HFFc6 (cell line): ENCODE measurements around the gene KRTAP5-3. TPM values are rescaled to one million over a fixed set of nuclear protein-coding genes. Genes with fewer than 3 reads are reported as not detected.
"Not testable (repeated sequence)": the region's sequence is repeated elsewhere in the genome, so short reads cannot be mapped to it uniquely, and the experiment has no call there.

Source experiments
- DNase-seq: peaks from one replicate; pipeline ENCODE4 v3.0.0-alpha.2; 2018
- H3K27ac Mint-ChIP-seq: 2 replicates; pipeline ENCODE4 v1.8.0; 2020; ENCODE audit warnings: mild to moderate bottlenecking, mixed read lengths
- H3K27me3 Mint-ChIP-seq: 2 replicates; pipeline ENCODE4 v1.8.0; 2021; ENCODE audit warnings: mild to moderate bottlenecking, moderate library complexity, mixed read lengths; ENCODE audit not compliant: insufficient read depth
- H3K36me3 Mint-ChIP-seq: 2 replicates; pipeline ENCODE4 v1.8.0; 2021; ENCODE audit warnings: low read depth, mixed read lengths
- H3K4me1 Mint-ChIP-seq: 2 replicates; pipeline ENCODE4 v1.8.0; 2020; ENCODE audit warnings: low read depth, mixed read lengths
- H3K4me3 Mint-ChIP-seq: 2 replicates; pipeline ENCODE4 v1.8.0; 2020; ENCODE audit warnings: mild to moderate bottlenecking, moderate library complexity, mixed read lengths
- H3K9me3 Mint-ChIP-seq: 2 replicates; pipeline ENCODE4 v1.8.0; 2020; ENCODE audit warnings: mild to moderate bottlenecking, mixed read lengths
- CTCF ChIP-seq: fragments of 200-600 bp; sonication (generic); IDR thresholded peaks from 2 replicates; pipeline ENCODE4 v1.5.0; 2021; ENCODE audit warnings: antibody characterized with exemption, mild to moderate bottlenecking
- total RNA-seq, 6 experiments: library from RNA; stranded (reverse); fragmentation: NEBNext Ultra II Directional; extraction: Animal tissue kit (Norgen Biotek cat#: 25700); gene quantifications; 2 replicates in 1 of 6; 3 replicates in 5 of 6; pipeline ENCODE4 v1.2.3, GENCODE V29; 2021

The KRTAP5-3 gene
- total RNA-seq, 6 experiments from 2014 or later: not detected

- Mint-ChIP-seq H3K4me1 (peaks cover 10% of the 10 kb centered on the region), H3K27me3 (peaks cover 53% of the 10 kb centered on the region), H3K4me3 (no peak overlapping the region), H3K36me3 (no peaks in the 10 kb centered on the region), H3K27ac (no peak overlapping the region), H3K9me3 (no peaks in the 10 kb centered on the region)
- no peak for TF ChIP-seq CTCF
- no peak for DNase-seq
Observed at GRCh38 chr11:1597331-1597993, 10.8 kb downstream of the KRTAP5-3 start.

GRCh38 chr11:1596576-1597121 is 11.6 kb downstream of the KRTAP5-3 start:
- H3K27ac Mint-ChIP-seq, H3K9me3 Mint-ChIP-seq, DNase-seq, H3K4me3 Mint-ChIP-seq, H3K4me1 Mint-ChIP-seq, H3K36me3 Mint-ChIP-seq: not testable (repeated sequence)
- H3K27me3 Mint-ChIP-seq: peaks cover 47% of the 10 kb centered on the region

GRCh38 chr11:1595994-1596575 is 12.2 kb downstream of the KRTAP5-3 start:
- H3K4me1 Mint-ChIP-seq, H3K4me3 Mint-ChIP-seq, H3K27ac Mint-ChIP-seq, H3K36me3 Mint-ChIP-seq, H3K9me3 Mint-ChIP-seq, DNase-seq: not testable (repeated sequence)
- H3K27me3 Mint-ChIP-seq: peaks cover 44% of the 10 kb centered on the region

GRCh38 chr11:1592628-1593027 is 15.6 kb downstream of the KRTAP5-3 start:
- DNase-seq: no peak
- H3K4me1 Mint-ChIP-seq: peaks cover 6% of the 10 kb centered on the region; the same call in 1 of the 2 replicates
- H3K4me3 Mint-ChIP-seq: no peak overlapping the region
- no peak overlapping the region for H3K27ac Mint-ChIP-seq
- TF ChIP-seq CTCF: no peak
- no peaks in the 10 kb centered on the region for H3K36me3 Mint-ChIP-seq
- H3K9me3 Mint-ChIP-seq: no peaks in the 10 kb centered on the region
- peaks cover 49% of the 10 kb centered on the region for H3K27me3 Mint-ChIP-seq

GRCh38 chr11:1589996-1590395 is 18.3 kb downstream of the KRTAP5-3 start:
- Mint-ChIP-seq H3K27me3 (peaks cover 50% of the 10 kb centered on the region), H3K27ac (no peak overlapping the region), H3K4me1 (peaks cover 6% of the 10 kb centered on the region; the same call in 1 of the 2 replicates), H3K36me3 (no peaks in the 10 kb centered on the region), H3K9me3 (no peaks in the 10 kb centered on the region), H3K4me3 (no peak overlapping the region)
- DNase-seq: no peak
- no peak for TF ChIP-seq CTCF

GRCh38 chr11:1589191-1589963 is 18.9 kb downstream of the KRTAP5-3 start:
- H3K27me3 Mint-ChIP-seq: peaks cover 48% of the 10 kb centered on the region
- not testable (repeated sequence) for DNase-seq, H3K9me3 Mint-ChIP-seq, H3K4me3 Mint-ChIP-seq, H3K4me1 Mint-ChIP-seq, H3K27ac Mint-ChIP-seq, H3K36me3 Mint-ChIP-seq

GRCh38 chr11:1586699-1587098 is 21.6 kb downstream of the KRTAP5-3 start:
- H3K36me3 Mint-ChIP-seq: no peaks in the 10 kb centered on the region
- no peak for TF ChIP-seq CTCF

GRCh38 chr11:1584661-1585370 is 23.4 kb downstream of the KRTAP5-3 start, which contains the start of gene KRTAP5-1:
KRTAP5-1 (minus strand) TSS chr11:1585283; CDS start chr11:1585249, 34 bp downstream.
- H3K9me3 Mint-ChIP-seq, DNase-seq, H3K4me1 Mint-ChIP-seq, H3K4me3 Mint-ChIP-seq, H3K36me3 Mint-ChIP-seq, H3K27ac Mint-ChIP-seq: not testable (repeated sequence)
- H3K27me3 Mint-ChIP-seq: peaks cover 46% of the 10 kb centered on the region

More at GRCh38 chr11:1586699-1587098, 21.6 kb downstream of the KRTAP5-3 start:
- Mint-ChIP-seq H3K4me1 (peaks cover 6% of the 10 kb centered on the region; the same call in 1 of the 2 replicates), H3K9me3 (no peaks in the 10 kb centered on the region), H3K4me3 (no peak overlapping the region), H3K27me3 (peaks cover 46% of the 10 kb centered on the region), H3K27ac (no peak overlapping the region)
- no peak for DNase-seq

- not testable (repeated sequence) for DNase-seq, H3K4me1 Mint-ChIP-seq, H3K27ac Mint-ChIP-seq
Observed at GRCh38 chr11:1582909-1583308, 25.4 kb downstream of the KRTAP5-3 start.

More at GRCh38 chr11:1582909-1583308, 25.4 kb downstream of the KRTAP5-3 start:
- H3K9me3 Mint-ChIP-seq: peaks cover 12% of the 10 kb centered on the region
- H3K36me3 Mint-ChIP-seq, H3K4me3 Mint-ChIP-seq: not testable (repeated sequence)
- H3K27me3 Mint-ChIP-seq: peaks cover 47% of the 10 kb centered on the region
